Measurements from ENCODE around the gene PER3. TPM values are rescaled to one million over a fixed set of nuclear protein-coding genes. Genes with fewer than 3 reads are reported as not detected.

PER3 gene
- total and polyA plus RNA-seq, 10 of the 15 experiments (the other 5 are each of a cell fraction or from before 2014, with no cell fraction given): 0.06 to 0.64 (median 0.13) TPM; not detected in 1

GRCh38 chr1:7878027-7878426 lies 93.9 kb downstream of the PER3 start (continued):
- TF ChIP-seq ZNF592 (IDR thresholded peaks at IDR 0.05) (no peak), MTA3 (IDR thresholded peaks at IDR 0.05; ENCODE audit: borderline replicate concordance, low read length) (no peak)

GRCh38 chr1:7879228-7879627 lies 95.1 kb downstream of the PER3 start:
- Histone ChIP-seq H3K36me3 (ENCODE audit: control insufficient read depth in 2 of 2, insufficient read depth in 2 of 2, low read length in 1 of 2) (no peaks in the 10 kb centered on the region), H3K79me2 (ENCODE audit: control insufficient read depth, insufficient read depth, low read length) (no peaks in the 10 kb centered on the region), H4K20me1 (ENCODE audit: control insufficient read depth, insufficient read depth) (no peaks in the 10 kb centered on the region), H3K27ac (ENCODE audit: control insufficient read depth, insufficient read depth) (no peak overlapping the region), H3K4me1 (ENCODE audit: control insufficient read depth, insufficient read depth, low read length) (no peaks in the 10 kb centered on the region), H3K9ac (ENCODE audit: control insufficient read depth, insufficient read depth, low read length) (no peak overlapping the region), H3K9me3 (replicated peaks; ENCODE audit: control insufficient read depth, insufficient read depth, low read length) (no peaks in the 10 kb centered on the region; the same call in 2 of the 3 replicates), H2AFZ (ENCODE audit: control insufficient read depth, low read depth, low read length) (no peak overlapping the region), H3K4me2 (ENCODE audit: control insufficient read depth, insufficient read depth) (no peak overlapping the region), H3K4me3 (no peak overlapping the region), H3K27me3 (replicated peaks in 1 of 2; ENCODE audit: control insufficient read depth in 2 of 2, insufficient read depth in 2 of 2, low read length in 1 of 2) (no peaks in the 10 kb centered on the region)
- POLR2A ChIA-PET: no interaction called here
- no peak for FAIRE-seq
- WGBS (ENCODE audit: insufficient coverage, insufficient replicate concordance, low lambda C conversion rate, missing lambda C conversion rate): 37% methylated on average over 3 of the region's 3 CpGs
- intact Hi-C loops (cut with micrococcal nuclease; ENCODE audit: unreplicated experiment) (no loop called here), in situ Hi-C loops (cut with MboI) (no loop called here)
- ATAC-seq: no peak
- SMC1A ChIA-PET (ENCODE audit: uncharacterized antibody, unreplicated experiment): no interaction called here
- CTCF ChIA-PET: no interaction called here
- TF ChIP-seq CEBPZ (IDR thresholded peaks at IDR 0.05; ENCODE audit: low read depth, low read length): no peak
- RAD21 ChIA-PET (ENCODE audit: unreplicated experiment): no interaction called here
- DNase-seq (ENCODE audit: low read depth, low spot score): no peak
- no TSS peak for BruUV-seq (replicated peaks)
